SK-N-SH (cell line): ENCODE results near the gene CHD2.

Source experiments
- CHD2 ChIP-seq: fragments of 150-350 bp; IDR thresholded peaks from 2 replicates; pipeline ENCODE4 v1.6.1; 2018; ENCODE audit warnings: low read length; ENCODE audit not compliant: partially characterized antibody
- ELF1 ChIP-seq: IDR thresholded peaks from 2 replicates; pipeline ENCODE4 v1.4.0; 2012
- EP300 ChIP-seq, 2 experiments: IDR thresholded peaks; 2 replicates each; pipeline versions ENCODE4 v1.4.0 to v1.6.1; 2012; ENCODE audit warnings: borderline replicate concordance in 1 of 2, low read depth in 1 of 2, low read length in 1 of 2
- MEF2A ChIP-seq: IDR thresholded peaks from 2 replicates; pipeline ENCODE4 v1.4.0; 2012; ENCODE audit warnings: low read depth, borderline replicate concordance
- RAD21 ChIP-seq: IDR thresholded peaks from 2 replicates; pipeline ENCODE4 v1.6.1; 2012; ENCODE audit warnings: mild to moderate bottlenecking, low read length
- REST ChIP-seq: IDR thresholded peaks from 2 replicates; pipeline ENCODE4 v1.6.1; 2012; ENCODE audit warnings: mild to moderate bottlenecking, low read depth, low read length, moderate library complexity
- TAF1 ChIP-seq: IDR thresholded peaks from 2 replicates; pipeline ENCODE4 v1.6.1; 2012; ENCODE audit warnings: low read depth, mild to moderate bottlenecking, low read length, moderate library complexity, borderline replicate concordance
- ZBTB33 ChIP-seq: IDR thresholded peaks from 2 replicates; pipeline ENCODE4 v1.4.0; 2012; ENCODE audit warnings: low read depth, borderline replicate concordance
- TF ChIP-seq, protein P1 (sequence below): fragments of 200-600 bp; sonication (generic); IDR thresholded peaks from 2 replicates; pipeline ENCODE4 v1.6.1; 2017; ENCODE audit warnings: antibody characterized with exemption, mild to moderate bottlenecking, moderate library complexity

GRCh38 chr15:92879949-92880725, 20.0 kb upstream of the CHD2 start:
- TF ChIP-seq EP300 (IDR thresholded peaks at IDR 0.05; ENCODE audit: borderline replicate concordance in 1 of 2, low read depth in 1 of 2, low read length in 1 of 2) (no peak), ELF1 (no peak), RAD21 (no peak), CHD2 (no peak), MEF2A (no peak), REST (no peak), TAF1 (no peak), ZBTB33 (no peak)
- TF ChIP-seq, protein P1, sequence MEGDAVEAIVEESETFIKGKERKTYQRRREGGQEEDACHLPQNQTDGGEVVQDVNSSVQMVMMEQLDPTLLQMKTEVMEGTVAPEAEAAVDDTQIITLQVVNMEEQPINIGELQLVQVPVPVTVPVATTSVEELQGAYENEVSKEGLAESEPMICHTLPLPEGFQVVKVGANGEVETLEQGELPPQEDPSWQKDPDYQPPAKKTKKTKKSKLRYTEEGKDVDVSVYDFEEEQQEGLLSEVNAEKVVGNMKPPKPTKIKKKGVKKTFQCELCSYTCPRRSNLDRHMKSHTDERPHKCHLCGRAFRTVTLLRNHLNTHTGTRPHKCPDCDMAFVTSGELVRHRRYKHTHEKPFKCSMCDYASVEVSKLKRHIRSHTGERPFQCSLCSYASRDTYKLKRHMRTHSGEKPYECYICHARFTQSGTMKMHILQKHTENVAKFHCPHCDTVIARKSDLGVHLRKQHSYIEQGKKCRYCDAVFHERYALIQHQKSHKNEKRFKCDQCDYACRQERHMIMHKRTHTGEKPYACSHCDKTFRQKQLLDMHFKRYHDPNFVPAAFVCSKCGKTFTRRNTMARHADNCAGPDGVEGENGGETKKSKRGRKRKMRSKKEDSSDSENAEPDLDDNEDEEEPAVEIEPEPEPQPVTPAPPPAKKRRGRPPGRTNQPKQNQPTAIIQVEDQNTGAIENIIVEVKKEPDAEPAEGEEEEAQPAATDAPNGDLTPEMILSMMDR: no peak
